ENCODE data around the gene DNAL4. TPM values are rescaled to one million over a fixed set of nuclear protein-coding genes. Genes with fewer than 3 reads are reported as not detected.

The DNAL4 gene
- total and polyA plus RNA-seq, 2 experiments from 2014 or later = 39.7 to 42.3 TPM

GRCh38 chr22:38834215-38834953, 40.4 kb upstream of the DNAL4 start:
- DNase-seq (ENCODE audit: low read depth in 1 of 2, low spot score in 1 of 2) = no peak
- TF ChIP-seq CTCF (IDR thresholded peaks at IDR 0.05; ENCODE audit: low read depth, low read length) = no peak
- H3K27me3 ChIP-seq = peaks cover 9% of the 10 kb centered on the region
- H3K9me3 ChIP-seq (ENCODE audit: low read depth) = no peaks in the 10 kb centered on the region
- H3K27ac ChIP-seq = no peak overlapping the region
- H3K4me1 ChIP-seq (ENCODE audit: low read depth) = no peaks in the 10 kb centered on the region
- no peak overlapping the region for H3K4me3 ChIP-seq
- H3K36me3 ChIP-seq = no peaks in the 10 kb centered on the region

GRCh38 chr22:38833061-38833460, 39.1 kb upstream of the DNAL4 start:
- Histone ChIP-seq H3K27ac (no peak overlapping the region), H3K27me3 (peaks cover 9% of the 10 kb centered on the region), H3K9me3 (ENCODE audit: low read depth) (no peaks in the 10 kb centered on the region), H3K4me3 (no peak overlapping the region), H3K4me1 (ENCODE audit: low read depth) (no peaks in the 10 kb centered on the region), H3K36me3 (no peaks in the 10 kb centered on the region)
- DNase-seq (ENCODE audit: low read depth in 1 of 2, low spot score in 1 of 2) = no peak
- no peak for TF ChIP-seq CTCF (IDR thresholded peaks at IDR 0.05; ENCODE audit: low read depth, low read length)

GRCh38 chr22:38832005-38832978, 38.3 kb upstream of the DNAL4 start:
- H3K27ac ChIP-seq = no peak overlapping the region
- H3K9me3 ChIP-seq (ENCODE audit: low read depth) = no peaks in the 10 kb centered on the region
- no peak for DNase-seq (ENCODE audit: low read depth in 1 of 2, low spot score in 1 of 2)
- H3K4me1 ChIP-seq (ENCODE audit: low read depth) = no peaks in the 10 kb centered on the region
- no peaks in the 10 kb centered on the region for H3K36me3 ChIP-seq
- H3K27me3 ChIP-seq = peaks cover 9% of the 10 kb centered on the region
- no peak for TF ChIP-seq CTCF (IDR thresholded peaks at IDR 0.05; ENCODE audit: low read depth, low read length)
- H3K4me3 ChIP-seq = no peak overlapping the region

- Histone ChIP-seq H3K4me3 (no peak overlapping the region), H3K36me3 (no peaks in the 10 kb centered on the region)
- no peak for TF ChIP-seq CTCF (IDR thresholded peaks at IDR 0.05; ENCODE audit: low read depth, low read length)
Observed at GRCh38 chr22:38831166-38831945, 37.4 kb upstream of the DNAL4 start.

GRCh38 chr22:38830845-38831108, 36.8 kb upstream of the DNAL4 start:
- DNase-seq (ENCODE audit: low read depth in 1 of 2, low spot score in 1 of 2) = no peak
- Histone ChIP-seq H3K36me3 (no peaks in the 10 kb centered on the region), H3K27ac (no peak overlapping the region), H3K4me1 (ENCODE audit: low read depth) (no peaks in the 10 kb centered on the region), H3K27me3 (peaks cover 3% of the 10 kb centered on the region), H3K4me3 (no peak overlapping the region), H3K9me3 (ENCODE audit: low read depth) (no peaks in the 10 kb centered on the region)
- no peak for TF ChIP-seq CTCF (IDR thresholded peaks at IDR 0.05; ENCODE audit: low read depth, low read length)

More at GRCh38 chr22:38831166-38831945, 37.4 kb upstream of the DNAL4 start:
- H3K27ac ChIP-seq = no peak overlapping the region
- H3K4me1 ChIP-seq (ENCODE audit: low read depth) = no peaks in the 10 kb centered on the region
- peaks cover 8% of the 10 kb centered on the region for H3K27me3 ChIP-seq
- DNase-seq (ENCODE audit: low read depth in 1 of 2, low spot score in 1 of 2) = peak in 1 of 2 donors; percentile 84
- H3K9me3 ChIP-seq (ENCODE audit: low read depth) = no peaks in the 10 kb centered on the region
